ACC112 (cell line): Measurements from ENCODE around the gene CLSTN2.

Experiments used
- H2AFZ ChIP-seq: fragments of 200-600 bp; sonication (generic); one replicate; pipeline ENCODE4 v1.6.0; 2017; ENCODE audit warnings: antibody characterized with exemption, low read length; ENCODE audit not compliant: unreplicated experiment
- H3K27ac ChIP-seq: fragments of 200-600 bp; sonication (generic); 2 replicates; pipeline ENCODE4 v1.5.1; 2014; ENCODE audit warnings: low read depth, mild to moderate bottlenecking, antibody characterized with exemption, low read length, moderate library complexity
- H3K27me3 ChIP-seq: fragments of 200-600 bp; sonication (generic); 2 replicates; pipeline ENCODE4 v1.6.1; 2014; ENCODE audit warnings: mild to moderate bottlenecking, antibody characterized with exemption, low read length, moderate library complexity, mixed read lengths; ENCODE audit not compliant: insufficient read depth
- H3K36me3 ChIP-seq: fragments of 200-600 bp; sonication (generic); 2 replicates; pipeline ENCODE4 v1.6.1; 2016; ENCODE audit warnings: mild to moderate bottlenecking, antibody characterized with exemption, low read length, moderate library complexity, mixed read lengths; ENCODE audit not compliant: insufficient read depth
- H3K4me1 ChIP-seq: fragments of 200-600 bp; sonication (generic); one replicate; pipeline ENCODE4 v1.6.1; 2016; ENCODE audit warnings: low read length, mixed read lengths; ENCODE audit not compliant: insufficient read depth, unreplicated experiment, control insufficient read depth
- H3K4me3 ChIP-seq: fragments of 200-600 bp; sonication (generic); 2 replicates; pipeline ENCODE4 v1.5.1; 2014; ENCODE audit warnings: mild to moderate bottlenecking, low read depth, low read length
- H3K79me2 ChIP-seq: fragments of 200-600 bp; sonication (generic); one replicate; pipeline ENCODE4 v1.6.0; 2016; ENCODE audit warnings: low read length; ENCODE audit not compliant: control insufficient read depth, unreplicated experiment, insufficient read depth

The CLSTN2 gene

DNA sequence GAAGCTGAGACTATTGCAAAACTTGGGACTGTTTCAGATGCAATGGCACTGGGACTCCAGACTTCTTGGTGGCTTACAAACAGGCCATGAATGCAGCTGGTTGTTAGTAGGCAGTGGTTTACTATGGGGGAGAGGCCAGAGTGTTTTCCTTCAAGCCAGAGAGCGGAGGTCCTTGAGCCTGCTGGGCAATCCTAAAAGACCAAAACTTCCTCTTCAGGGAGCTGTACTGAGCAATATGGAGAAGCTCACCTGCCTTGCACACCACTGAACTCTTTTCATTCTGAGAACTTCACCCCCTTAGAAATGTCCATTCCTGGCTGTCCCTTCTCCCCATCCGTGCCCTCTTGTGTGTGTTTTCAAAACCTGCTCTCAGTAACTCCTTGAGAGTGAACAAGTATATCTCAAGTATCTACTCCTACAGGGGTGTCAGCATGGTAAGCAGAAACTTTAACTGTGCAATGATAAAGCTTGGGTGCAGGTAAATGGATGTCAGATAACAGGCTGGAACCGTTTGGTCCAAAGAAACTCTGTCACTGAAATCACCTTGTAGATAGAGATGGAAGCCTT, 213.9 kb downstream of the CLSTN2 start:
- Histone ChIP-seq H2AFZ (no peak overlapping the region), H3K4me1 (no peaks in the 10 kb centered on the region), H3K4me3 (no peak overlapping the region)

DNA sequence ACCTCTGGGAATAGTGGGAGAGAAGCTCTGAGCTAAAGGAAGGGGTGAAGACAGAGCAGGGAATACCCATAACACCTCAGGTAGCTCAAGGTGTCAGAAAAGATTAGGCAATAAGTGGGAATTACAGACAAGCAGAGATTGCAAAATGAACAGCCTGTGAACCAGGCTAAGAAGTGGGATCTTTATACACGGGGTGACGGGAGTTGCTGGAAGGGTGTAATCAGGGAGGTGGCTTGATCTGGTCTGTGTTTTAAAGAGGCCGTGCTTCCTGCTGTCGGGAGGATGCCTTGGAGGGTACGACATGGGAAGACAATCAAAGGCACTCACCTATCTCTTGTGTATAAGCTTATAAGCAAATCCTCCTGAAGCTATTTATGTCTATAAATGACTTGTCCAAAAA, 216.3 kb downstream of the CLSTN2 start:
- peaks cover 11% of the 10 kb centered on the region; the same call in 1 of the 2 replicates for H3K27me3 ChIP-seq
- H3K4me1 ChIP-seq: no peaks in the 10 kb centered on the region
- H3K36me3 ChIP-seq: no peaks in the 10 kb centered on the region
- no peak overlapping the region for H2AFZ ChIP-seq
- no peaks in the 10 kb centered on the region for H3K79me2 ChIP-seq
- no peak overlapping the region for H3K27ac ChIP-seq
- no peak overlapping the region for H3K4me3 ChIP-seq

More for the DNA sequence above, 213.9 kb downstream of the CLSTN2 start:
- H3K27me3 ChIP-seq: peaks cover 12% of the 10 kb centered on the region; the same call in 1 of the 2 replicates
- no peaks in the 10 kb centered on the region for H3K36me3 ChIP-seq
- no peak overlapping the region for H3K27ac ChIP-seq
- H3K79me2 ChIP-seq: no peaks in the 10 kb centered on the region

DNA sequence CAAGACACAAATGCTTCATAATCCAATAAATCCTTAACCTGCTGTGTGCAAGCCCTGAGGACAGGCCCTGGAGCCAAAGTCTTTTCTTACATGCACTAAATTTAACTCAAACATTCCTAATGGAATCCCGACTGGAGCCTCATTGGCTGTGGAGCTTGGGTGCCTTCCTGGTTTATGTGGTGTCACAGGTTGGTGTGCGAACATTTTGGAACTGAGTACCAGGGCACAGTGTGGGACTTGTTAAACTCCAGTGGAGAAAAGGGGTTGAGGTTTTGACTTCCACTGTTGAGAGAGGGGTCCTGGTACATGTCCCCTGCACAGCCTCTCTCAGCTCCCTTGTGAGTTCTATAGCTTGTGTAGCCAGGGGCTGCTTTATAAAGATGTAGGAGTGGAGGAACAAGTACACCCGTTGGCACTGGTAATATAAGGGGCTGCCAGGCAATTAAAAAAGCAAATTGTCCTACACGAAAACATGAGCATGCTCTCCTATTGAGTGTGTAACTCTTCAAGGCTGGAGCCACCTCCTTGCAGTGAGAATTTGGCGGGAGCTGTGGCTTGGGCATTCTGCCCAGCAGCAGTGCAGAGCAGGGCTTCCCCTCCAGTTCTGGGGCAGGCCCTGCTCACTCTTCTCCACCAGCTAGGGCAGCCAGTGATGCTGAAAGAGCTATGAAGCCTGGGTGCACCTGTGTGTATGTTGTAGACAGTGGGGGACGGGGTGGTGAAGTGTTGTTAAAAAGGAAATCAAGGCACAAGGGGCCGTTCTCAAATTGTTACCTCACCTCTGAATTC, 218.1 kb downstream of the CLSTN2 start:
- no peaks in the 10 kb centered on the region for H3K27me3 ChIP-seq
- no peaks in the 10 kb centered on the region for H3K36me3 ChIP-seq
- no peak overlapping the region for H3K27ac ChIP-seq
- H3K4me1 ChIP-seq: no peaks in the 10 kb centered on the region
- no peak overlapping the region for H3K4me3 ChIP-seq
- H2AFZ ChIP-seq: no peak overlapping the region
- no peaks in the 10 kb centered on the region for H3K79me2 ChIP-seq

DNA sequence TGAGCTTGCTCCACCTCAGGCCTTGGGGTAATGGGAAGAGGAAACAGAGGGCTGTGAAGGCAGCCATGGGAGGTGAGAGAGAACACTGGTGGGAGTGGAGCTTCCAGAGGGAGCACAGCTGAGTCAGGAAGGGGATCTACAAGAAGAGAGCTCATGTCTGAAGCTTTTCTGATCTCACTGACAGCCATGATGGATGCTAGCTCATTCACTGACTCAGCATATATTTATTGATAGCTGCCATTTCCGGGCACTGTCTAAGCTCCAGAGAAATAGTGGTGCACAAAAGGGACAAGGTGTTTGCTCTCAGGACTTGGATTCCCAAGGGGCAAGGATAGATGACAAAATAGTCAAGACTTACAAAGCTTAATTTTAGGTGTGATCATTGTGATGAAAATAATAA, 218.8 kb downstream of the CLSTN2 start:
- Histone ChIP-seq H3K79me2 (no peaks in the 10 kb centered on the region), H3K27me3 (no peaks in the 10 kb centered on the region), H3K4me3 (no peak overlapping the region), H3K27ac (no peak overlapping the region), H2AFZ (no peak overlapping the region), H3K4me1 (no peaks in the 10 kb centered on the region), H3K36me3 (no peaks in the 10 kb centered on the region)

DNA sequence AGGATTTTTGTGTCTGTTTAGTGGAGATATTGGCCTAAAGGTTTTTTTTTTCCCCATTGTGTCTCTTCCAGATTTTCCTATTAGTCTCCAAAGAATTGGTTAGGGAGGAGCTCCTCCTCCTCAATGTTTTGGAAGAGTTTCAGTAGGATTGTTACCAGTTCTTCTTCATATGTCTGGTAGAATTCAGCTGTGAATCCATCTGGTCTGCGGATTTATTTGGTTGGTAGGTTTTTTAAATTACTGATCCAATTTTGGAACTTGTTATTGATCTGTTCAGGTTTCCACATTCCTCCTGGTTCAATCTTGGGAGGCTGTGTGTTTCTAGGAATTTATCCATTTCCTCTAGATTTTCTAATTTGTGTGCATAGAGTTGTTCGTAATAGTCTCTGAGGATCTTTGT, 222.2 kb downstream of the CLSTN2 start:
- Histone ChIP-seq H3K36me3 (no peaks in the 10 kb centered on the region), H2AFZ (no peak overlapping the region), H3K27me3 (no peaks in the 10 kb centered on the region), H3K4me3 (no peak overlapping the region), H3K27ac (no peak overlapping the region), H3K79me2 (no peaks in the 10 kb centered on the region), H3K4me1 (peaks cover 5% of the 10 kb centered on the region)

DNA sequence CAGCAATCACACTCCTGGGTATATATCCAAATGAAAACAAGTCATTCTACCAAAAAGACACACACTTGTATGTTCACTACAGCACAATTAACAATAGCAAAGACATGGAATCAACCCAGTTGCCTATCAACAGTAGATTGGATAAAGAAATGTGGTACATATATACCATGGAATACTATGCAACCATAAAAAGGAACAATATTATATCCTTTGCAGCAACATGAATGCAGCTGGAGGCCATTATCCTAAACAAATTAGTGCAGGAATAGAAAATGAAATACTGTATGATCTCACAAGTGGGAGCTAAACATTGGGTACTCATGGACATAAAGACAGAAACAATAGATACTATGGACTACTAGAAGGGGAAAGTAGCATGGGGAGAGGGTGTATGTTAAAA, 224.7 kb downstream of the CLSTN2 start:
- Histone ChIP-seq H3K27ac (no peak overlapping the region), H2AFZ (no peak overlapping the region), H3K4me1 (peaks cover 5% of the 10 kb centered on the region), H3K27me3 (no peaks in the 10 kb centered on the region), H3K36me3 (no peaks in the 10 kb centered on the region), H3K4me3 (no peak overlapping the region), H3K79me2 (no peaks in the 10 kb centered on the region)

DNA sequence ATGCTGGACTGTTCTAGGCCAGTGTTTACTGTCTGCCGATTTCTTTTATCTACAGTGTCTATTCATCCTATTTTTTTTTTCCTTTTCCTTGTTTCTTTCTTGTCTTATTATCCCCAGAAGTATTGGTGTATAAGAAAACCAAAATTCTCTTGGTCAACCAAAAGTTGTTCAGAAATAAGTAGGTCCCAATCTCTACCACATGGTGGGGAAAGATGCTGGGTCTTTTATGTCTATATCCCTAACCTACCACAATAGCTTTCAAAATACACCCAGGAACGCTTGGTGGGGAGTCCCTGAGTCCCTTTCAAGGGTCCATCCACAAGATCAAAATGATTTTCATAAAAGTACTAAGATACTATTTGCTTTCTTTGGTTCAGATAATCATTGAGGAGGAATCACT, 225.6 kb downstream of the CLSTN2 start:
- H3K36me3 ChIP-seq: no peaks in the 10 kb centered on the region
- H3K4me3 ChIP-seq: no peak overlapping the region
- H3K27ac ChIP-seq: no peak overlapping the region
- H3K79me2 ChIP-seq: no peaks in the 10 kb centered on the region
- no peak overlapping the region for H2AFZ ChIP-seq
- peaks cover 12% of the 10 kb centered on the region for H3K4me1 ChIP-seq
- H3K27me3 ChIP-seq: no peaks in the 10 kb centered on the region

DNA sequence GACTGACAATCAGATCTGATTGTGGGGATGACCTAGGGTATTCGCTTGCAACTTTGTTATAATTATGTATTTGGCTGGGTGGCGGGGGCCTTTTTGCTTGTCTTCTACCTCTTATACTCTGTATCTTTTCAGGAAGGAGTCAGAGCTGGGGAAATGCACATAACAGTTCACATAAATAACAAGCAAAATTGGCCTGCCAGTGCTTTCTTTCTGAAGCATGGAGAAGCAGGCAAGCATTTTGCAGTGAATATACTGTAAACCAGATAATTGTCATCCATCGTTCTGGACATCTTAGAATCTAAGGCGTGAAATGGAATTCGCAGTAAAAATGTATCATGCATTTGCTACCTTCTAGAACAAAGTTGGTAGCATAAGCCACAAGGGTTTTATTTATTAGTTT, 227.6 kb downstream of the CLSTN2 start:
- Histone ChIP-seq H3K4me3 (no peak overlapping the region), H3K27me3 (no peaks in the 10 kb centered on the region), H3K27ac (no peak overlapping the region), H3K4me1 (peaks cover 18% of the 10 kb centered on the region), H3K79me2 (no peaks in the 10 kb centered on the region), H2AFZ (no peak overlapping the region), H3K36me3 (no peaks in the 10 kb centered on the region)

DNA sequence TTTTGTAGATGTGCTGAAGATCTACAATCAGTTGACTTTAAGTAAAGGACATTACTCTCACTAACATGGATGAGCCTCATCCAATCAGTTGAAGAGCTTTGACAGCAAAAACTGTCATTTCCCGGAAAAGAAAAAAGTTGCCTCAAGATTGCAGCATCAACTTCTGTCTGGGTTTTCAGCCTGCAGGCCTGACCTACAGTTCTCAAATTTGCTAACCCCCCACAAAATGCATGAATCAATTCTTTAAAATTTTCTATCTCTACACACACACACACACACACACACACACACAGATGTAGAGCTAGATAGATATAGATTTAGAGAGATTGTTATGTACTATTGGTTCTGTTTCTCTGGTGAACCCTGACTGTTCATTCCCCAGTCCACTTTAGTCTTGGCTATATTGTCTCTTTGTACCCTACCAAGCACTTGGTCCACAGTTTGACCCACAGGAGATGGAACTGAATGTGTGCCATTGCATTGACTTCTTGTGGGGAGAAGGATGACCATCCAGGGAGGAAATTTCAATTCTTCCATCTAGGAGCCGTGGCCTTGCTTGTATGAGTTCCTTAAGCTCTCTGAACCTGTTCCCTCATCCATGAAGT, 228.3 kb downstream of the CLSTN2 start:
- Histone ChIP-seq H3K4me3 (no peak overlapping the region), H2AFZ (no peak overlapping the region), H3K4me1 (peaks cover 24% of the 10 kb centered on the region), H3K27me3 (no peaks in the 10 kb centered on the region), H3K27ac (no peak overlapping the region), H3K36me3 (no peaks in the 10 kb centered on the region), H3K79me2 (no peaks in the 10 kb centered on the region)

DNA sequence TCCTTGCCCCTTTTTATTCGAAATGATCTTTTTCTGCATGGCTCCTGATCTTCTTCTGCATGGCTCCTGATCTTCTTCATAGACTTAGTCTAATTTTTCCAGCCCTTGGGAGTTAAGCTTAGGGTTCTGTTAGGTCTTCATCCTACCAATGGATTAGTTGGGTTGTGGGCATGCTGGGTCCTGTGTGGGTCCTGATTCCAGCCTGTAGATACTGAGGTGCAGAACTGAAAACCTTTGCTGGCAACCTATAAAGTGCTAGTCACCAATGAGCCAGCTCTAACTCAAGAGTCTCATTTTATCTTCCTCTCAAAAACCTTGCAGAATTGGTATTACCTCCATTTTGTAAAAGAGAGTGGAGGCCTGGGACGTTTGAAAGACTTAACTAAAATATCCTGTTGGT, 229.2 kb downstream of the CLSTN2 start:
- no peaks in the 10 kb centered on the region for H3K27me3 ChIP-seq
- H3K4me1 ChIP-seq: peaks cover 24% of the 10 kb centered on the region
- H2AFZ ChIP-seq: no peak overlapping the region
- no peak overlapping the region for H3K27ac ChIP-seq
- no peaks in the 10 kb centered on the region for H3K36me3 ChIP-seq
- no peaks in the 10 kb centered on the region for H3K79me2 ChIP-seq
- no peak overlapping the region for H3K4me3 ChIP-seq
